ENCODE measurements around the gene ACTL7A.

- TF ChIP-seq POLR2A (IDR thresholded peaks at IDR 0.05) (no peak), POLR2AphosphoS5 (IDR thresholded peaks at IDR 0.05) (no peak)
These were observed 7.2 kb upstream of the ACTL7A start for GRCh38 chr9:108854641-108855528.
